ENCODE results near the gene ECHS1. TPM values are rescaled to one million over a fixed set of nuclear protein-coding genes. Genes with fewer than 3 reads are reported as not detected.

Gene ECHS1
- total and polyA plus RNA-seq, 9 of the 15 experiments (the other 6 are each of a cell fraction or from before 2014, with no cell fraction given), result 16.6 to 100 (median 68.1) TPM

DNA sequence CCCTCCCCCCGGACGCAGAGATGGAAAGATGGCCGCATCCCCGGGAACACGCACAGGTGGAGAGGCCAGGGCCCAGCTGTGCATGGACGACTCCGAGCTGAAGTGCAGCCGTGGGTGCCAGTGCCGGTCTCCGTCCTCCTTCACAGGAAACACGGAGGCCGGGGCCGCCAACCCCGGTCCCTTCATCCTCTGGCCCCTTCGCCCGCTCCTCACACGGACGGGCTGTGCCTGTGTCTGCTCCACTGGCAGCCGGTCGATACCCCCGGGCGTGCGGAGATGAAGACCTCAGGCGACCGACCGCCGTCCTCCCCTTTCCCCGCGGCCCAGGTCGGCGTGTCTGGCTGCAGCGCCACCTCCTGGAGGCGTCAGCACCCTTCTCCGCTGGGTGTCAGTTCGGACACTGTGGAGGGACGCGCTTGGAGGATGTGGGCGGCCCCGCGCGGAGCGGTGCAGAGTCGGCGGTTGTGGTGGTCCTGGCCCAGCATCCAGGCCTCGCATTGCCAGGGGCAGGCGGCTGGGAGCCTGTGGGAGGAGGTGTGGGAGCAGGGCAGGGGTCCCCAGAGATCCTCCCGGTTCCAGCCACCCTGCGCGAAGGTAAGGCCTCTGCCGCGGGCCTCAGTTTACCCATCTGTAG is 54.5 kb downstream of the ECHS1 start (continued):
- TF ChIP-seq, protein P1, sequence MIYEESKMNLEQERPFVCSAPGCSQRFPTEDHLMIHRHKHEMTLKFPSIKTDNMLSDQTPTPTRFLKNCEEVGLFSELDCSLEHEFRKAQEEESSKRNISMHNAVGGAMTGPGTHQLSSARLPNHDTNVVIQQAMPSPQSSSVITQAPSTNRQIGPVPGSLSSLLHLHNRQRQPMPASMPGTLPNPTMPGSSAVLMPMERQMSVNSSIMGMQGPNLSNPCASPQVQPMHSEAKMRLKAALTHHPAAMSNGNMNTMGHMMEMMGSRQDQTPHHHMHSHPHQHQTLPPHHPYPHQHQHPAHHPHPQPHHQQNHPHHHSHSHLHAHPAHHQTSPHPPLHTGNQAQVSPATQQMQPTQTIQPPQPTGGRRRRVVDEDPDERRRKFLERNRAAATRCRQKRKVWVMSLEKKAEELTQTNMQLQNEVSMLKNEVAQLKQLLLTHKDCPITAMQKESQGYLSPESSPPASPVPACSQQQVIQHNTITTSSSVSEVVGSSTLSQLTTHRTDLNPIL (CRISPR knock-in tag; IDR thresholded peaks at IDR 0.05), result no peak
- TF ChIP-seq, protein P2, sequence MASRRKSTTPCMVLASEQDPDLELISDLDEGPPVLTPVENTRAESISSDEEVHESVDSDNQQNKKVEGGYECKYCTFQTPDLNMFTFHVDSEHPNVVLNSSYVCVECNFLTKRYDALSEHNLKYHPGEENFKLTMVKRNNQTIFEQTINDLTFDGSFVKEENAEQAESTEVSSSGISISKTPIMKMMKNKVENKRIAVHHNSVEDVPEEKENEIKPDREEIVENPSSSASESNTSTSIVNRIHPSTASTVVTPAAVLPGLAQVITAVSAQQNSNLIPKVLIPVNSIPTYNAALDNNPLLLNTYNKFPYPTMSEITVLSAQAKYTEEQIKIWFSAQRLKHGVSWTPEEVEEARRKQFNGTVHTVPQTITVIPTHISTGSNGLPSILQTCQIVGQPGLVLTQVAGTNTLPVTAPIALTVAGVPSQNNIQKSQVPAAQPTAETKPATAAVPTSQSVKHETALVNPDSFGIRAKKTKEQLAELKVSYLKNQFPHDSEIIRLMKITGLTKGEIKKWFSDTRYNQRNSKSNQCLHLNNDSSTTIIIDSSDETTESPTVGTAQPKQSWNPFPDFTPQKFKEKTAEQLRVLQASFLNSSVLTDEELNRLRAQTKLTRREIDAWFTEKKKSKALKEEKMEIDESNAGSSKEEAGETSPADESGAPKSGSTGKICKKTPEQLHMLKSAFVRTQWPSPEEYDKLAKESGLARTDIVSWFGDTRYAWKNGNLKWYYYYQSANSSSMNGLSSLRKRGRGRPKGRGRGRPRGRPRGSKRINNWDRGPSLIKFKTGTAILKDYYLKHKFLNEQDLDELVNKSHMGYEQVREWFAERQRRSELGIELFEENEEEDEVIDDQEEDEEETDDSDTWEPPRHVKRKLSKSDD (conservative IDR thresholded peaks at IDR 0.05; ENCODE audit: low read length), result no peak
- TF ChIP-seq SETDB1 (IDR thresholded peaks at IDR 0.05; ENCODE audit: low read length), result no peak
- peak; percentile 58 for TF ChIP-seq ATF7 (IDR thresholded peaks at IDR 0.05)
- no peak for TF ChIP-seq SMAD2 (IDR thresholded peaks at IDR 0.05; ENCODE audit: low read depth, low read length)
- TF ChIP-seq ZNF311 (CRISPR knock-in tag; IDR thresholded peaks at IDR 0.05), result no peak
- no peak for TF ChIP-seq TRIM28 (IDR thresholded peaks at IDR 0.05)
- no peak for TF ChIP-seq ZNF444 (CRISPR knock-in tag; IDR thresholded peaks at IDR 0.05)
- TF ChIP-seq PTRF (tag; IDR thresholded peaks at IDR 0.05), result no peak
- no peak for TF ChIP-seq FOXP4 (CRISPR knock-in tag; IDR thresholded peaks at IDR 0.05; ENCODE audit: borderline replicate concordance)
- TF ChIP-seq ZBTB40 (IDR thresholded peaks at IDR 0.05), result no peak
- no peak for TF ChIP-seq ZBTB40 (CRISPR knock-in tag; IDR thresholded peaks at IDR 0.05)
- TF ChIP-seq RCOR1 (IDR thresholded peaks at IDR 0.05; ENCODE audit: borderline replicate concordance in 1 of 2, low read depth in 2 of 2, low read length in 2 of 2), result peak in 1 of 2 experiments; percentile 53; a peak in 1 of 4 replicates
